Lower leg skin (tissue), 3 donors: ENCODE results near the gene UFSP2.

Experiments
- CTCF ChIP-seq, 3 donors: fragments of 450-650 bp; IDR thresholded peaks; one replicate each; pipeline ENCODE4 v1.5.1; 2016; ENCODE audit warnings: antibody characterized with exemption in 3 of 3, mild to moderate bottlenecking in 3 of 3, moderate library complexity in 2 of 3
- POLR2A ChIP-seq, 2 donors: fragments of 450-650 bp; IDR thresholded peaks; one replicate each; pipeline ENCODE4 v1.6.1; 2016 to 2017; ENCODE audit warnings: antibody characterized with exemption in 2 of 2, mild to moderate bottlenecking in 1 of 2, moderate library complexity in 1 of 2

DNA sequence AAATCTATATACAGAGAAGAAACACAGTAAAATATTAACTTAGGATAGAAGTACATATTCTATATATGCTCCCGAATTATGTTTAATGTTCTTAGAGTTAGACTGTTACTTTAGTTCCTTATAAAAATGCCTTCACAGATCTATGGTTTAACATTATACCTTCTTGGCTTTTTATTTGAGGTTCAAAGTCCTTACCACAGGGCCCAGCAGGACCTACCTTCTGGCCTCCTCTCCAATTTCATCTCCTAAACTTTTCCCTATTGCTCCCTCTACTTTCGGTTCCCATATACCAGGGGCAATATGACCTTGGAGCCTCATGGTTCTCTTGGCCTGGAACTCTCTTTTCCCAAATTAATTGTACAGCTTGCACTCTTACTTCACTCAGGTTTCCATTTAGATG, 17.3 kb downstream of the UFSP2 start:
- TF ChIP-seq POLR2A (IDR thresholded peaks at IDR 0.05) (no peak), CTCF (IDR thresholded peaks at IDR 0.05) (no peak)
